ENCODE measurements around the gene ZNF385B.

GRCh38 chr2:179434357-179434756 lies 427.1 kb downstream of the ZNF385B start:
- TF ChIP-seq, protein P1, sequence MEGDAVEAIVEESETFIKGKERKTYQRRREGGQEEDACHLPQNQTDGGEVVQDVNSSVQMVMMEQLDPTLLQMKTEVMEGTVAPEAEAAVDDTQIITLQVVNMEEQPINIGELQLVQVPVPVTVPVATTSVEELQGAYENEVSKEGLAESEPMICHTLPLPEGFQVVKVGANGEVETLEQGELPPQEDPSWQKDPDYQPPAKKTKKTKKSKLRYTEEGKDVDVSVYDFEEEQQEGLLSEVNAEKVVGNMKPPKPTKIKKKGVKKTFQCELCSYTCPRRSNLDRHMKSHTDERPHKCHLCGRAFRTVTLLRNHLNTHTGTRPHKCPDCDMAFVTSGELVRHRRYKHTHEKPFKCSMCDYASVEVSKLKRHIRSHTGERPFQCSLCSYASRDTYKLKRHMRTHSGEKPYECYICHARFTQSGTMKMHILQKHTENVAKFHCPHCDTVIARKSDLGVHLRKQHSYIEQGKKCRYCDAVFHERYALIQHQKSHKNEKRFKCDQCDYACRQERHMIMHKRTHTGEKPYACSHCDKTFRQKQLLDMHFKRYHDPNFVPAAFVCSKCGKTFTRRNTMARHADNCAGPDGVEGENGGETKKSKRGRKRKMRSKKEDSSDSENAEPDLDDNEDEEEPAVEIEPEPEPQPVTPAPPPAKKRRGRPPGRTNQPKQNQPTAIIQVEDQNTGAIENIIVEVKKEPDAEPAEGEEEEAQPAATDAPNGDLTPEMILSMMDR (IDR thresholded peaks at IDR 0.05; ENCODE audit: low read length), result no peak
- no peak for TF ChIP-seq EZH2 (optimal IDR thresholded peaks at IDR 0.05; ENCODE audit: low read depth, low read length)

All from MM.1S (cell line).